ENCODE measurements around the gene NCAM2.

NCAM2 gene

DNA sequence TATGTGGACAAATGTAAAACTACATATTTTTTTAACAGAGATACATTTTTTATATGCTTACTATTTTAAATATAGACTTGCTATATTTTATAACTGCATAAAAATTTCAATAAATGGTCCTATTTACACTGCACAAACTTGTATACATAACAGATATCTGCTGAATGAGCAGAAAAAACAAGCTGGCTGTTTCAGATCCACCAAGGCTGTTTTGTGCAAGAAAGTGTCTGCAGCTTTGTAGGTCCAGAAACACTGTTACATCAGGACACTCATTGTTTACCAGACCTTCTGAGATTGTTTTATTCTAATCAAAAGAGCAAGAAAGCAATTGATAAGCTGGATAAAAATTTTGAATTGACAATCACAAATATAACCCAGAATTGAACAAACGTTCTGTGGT, 99.3 kb downstream of the NCAM2 start:
- Histone ChIP-seq H3K27me3 (ENCODE audit: low read depth) (no peaks in the 10 kb centered on the region), H3K36me3 (replicated peaks) (no peaks in the 10 kb centered on the region), H3K9me3 (no peaks in the 10 kb centered on the region), H3K4me3 (no peak overlapping the region), H3K4me1 (no peaks in the 10 kb centered on the region)
- no peak for DNase-seq (ENCODE audit: low spot score in 2 of 2)
- in situ Hi-C loops (cut with MboI; ENCODE audit: low sequenced_read_pairs) = no loop called here

DNA sequence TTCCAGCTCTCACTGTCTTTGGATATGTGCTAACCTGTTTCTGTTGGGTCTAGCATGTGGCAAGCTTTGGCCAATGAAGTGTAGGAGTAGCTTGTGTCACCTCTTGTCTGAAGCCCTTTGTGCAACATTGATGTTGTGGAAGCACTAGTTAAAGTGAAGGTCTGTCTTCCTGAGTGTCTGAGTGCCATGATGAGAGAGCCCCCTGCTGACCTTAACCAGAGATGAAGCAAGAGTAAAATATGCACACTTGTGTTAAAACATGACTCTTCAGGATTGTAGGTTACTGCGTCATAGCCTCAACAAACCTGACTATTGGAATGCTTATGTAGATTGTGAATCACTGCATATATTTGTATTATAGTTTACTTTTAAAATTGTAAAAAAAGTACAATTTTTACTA, 103.7 kb downstream of the NCAM2 start:
- Histone ChIP-seq H3K4me1 (no peaks in the 10 kb centered on the region), H3K27me3 (ENCODE audit: low read depth) (no peaks in the 10 kb centered on the region), H3K4me3 (no peak overlapping the region), H3K9me3 (no peaks in the 10 kb centered on the region), H3K36me3 (replicated peaks) (no peaks in the 10 kb centered on the region)
- peak; percentile 7 to 23 for DNase-seq (ENCODE audit: low spot score in 2 of 2)
- in situ Hi-C loops (cut with MboI; ENCODE audit: low sequenced_read_pairs) = no loop called here

DNA sequence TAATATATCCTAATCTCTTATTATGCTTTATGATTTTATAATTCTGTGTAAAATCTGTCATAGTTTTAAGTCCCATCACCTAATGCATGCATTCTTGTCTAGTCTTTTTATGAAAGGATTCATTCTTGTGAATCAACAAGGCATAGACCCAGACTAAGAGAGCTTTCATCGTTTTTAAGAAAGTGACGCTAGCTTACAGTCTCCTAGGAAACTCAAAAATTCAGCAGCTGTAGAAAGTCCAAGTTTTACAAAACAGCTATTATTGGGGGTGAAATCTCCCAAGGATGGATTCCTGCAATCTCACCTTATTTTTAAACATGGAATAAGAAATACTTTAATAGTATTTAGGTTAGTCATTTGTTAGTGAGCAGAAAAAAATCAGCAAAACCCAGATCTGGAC, 104.7 kb downstream of the NCAM2 start:
- Histone ChIP-seq H3K4me3 (no peak overlapping the region), H3K36me3 (replicated peaks) (no peaks in the 10 kb centered on the region), H3K27me3 (ENCODE audit: low read depth) (no peaks in the 10 kb centered on the region), H3K9me3 (no peaks in the 10 kb centered on the region), H3K4me1 (no peaks in the 10 kb centered on the region)
- in situ Hi-C loops (cut with MboI; ENCODE audit: low sequenced_read_pairs) = no loop called here
- no peak for DNase-seq (ENCODE audit: low spot score in 2 of 2)

DNA sequence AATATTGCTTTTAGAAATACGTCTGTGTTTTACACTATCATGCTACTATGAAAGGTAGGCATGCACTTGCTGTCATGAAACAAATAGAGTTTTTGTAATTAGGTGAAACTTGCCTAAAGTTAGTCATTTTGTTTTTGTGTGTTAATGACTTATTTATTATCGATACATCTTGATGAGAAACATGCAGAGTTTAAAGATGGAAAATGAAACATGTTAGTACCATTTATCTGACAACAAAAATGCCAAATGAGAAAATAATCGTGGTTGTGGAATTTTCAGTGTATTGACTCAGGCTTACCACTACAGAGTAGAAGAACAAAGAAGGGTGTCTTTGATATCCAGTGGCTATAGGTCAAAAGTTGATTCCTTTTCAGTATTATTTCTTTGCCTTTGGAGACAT, 105.5 kb downstream of the NCAM2 start:
- DNase-seq (ENCODE audit: low spot score in 2 of 2) = no peak
- Histone ChIP-seq H3K4me3 (no peak overlapping the region), H3K9me3 (no peaks in the 10 kb centered on the region), H3K36me3 (replicated peaks) (no peaks in the 10 kb centered on the region), H3K27me3 (ENCODE audit: low read depth) (no peaks in the 10 kb centered on the region), H3K4me1 (no peaks in the 10 kb centered on the region)
- in situ Hi-C loops (cut with MboI; ENCODE audit: low sequenced_read_pairs) = no loop called here

DNA sequence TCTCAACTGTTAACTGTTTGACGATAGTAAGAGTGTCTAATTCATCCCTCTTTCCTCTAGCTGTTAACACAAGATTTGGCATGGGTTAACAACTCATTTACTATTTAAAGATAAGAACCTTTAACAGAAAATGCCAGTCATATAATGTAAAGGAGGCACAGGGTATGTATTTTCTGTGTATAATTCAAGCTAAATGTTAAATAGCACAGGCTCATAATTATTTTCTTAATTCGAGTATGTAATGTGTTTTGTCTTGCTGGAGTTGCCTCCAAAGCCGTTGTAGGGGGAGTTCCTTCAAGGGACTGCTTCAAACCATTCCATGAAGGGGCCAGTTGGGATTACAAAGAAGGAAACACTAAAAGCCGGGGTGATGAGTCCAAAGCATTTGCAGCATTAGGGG, 111.5 kb downstream of the NCAM2 start:
- no peaks in the 10 kb centered on the region for H3K4me1 ChIP-seq
- in situ Hi-C loops (cut with MboI; ENCODE audit: low sequenced_read_pairs) = no loop called here

DNA sequence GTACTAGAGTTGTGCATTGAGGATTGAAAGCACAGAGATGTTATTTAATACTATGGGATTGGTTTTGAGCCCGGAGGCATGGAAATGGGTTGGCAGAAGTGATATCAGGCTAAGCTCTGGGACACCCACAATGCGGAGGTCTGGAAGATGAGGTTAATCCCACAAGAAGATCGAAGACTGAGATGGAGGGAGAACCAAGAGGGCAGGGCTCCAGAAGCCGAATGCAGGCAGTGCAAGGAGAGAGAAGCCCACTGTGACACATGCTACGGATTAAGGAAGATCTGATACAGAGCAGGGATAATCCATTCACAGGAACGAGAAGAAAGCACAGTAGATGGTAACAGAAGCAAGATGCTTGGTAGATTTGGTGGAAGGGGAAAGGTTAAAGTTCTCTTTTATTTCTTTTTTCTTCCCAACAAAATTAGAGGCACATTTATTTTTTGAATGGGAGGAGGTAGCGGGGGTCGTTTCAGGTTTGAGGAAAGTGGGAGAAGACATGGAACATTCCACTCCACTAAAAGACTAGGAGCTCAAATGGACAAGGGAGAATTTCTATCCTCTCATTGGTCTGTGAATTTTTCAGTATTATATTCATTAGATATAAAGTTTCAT, 113.2 kb downstream of the NCAM2 start:
- no peak for DNase-seq (ENCODE audit: low spot score in 2 of 2)
- in situ Hi-C loops (cut with MboI; ENCODE audit: low sequenced_read_pairs) = no loop called here
- H3K4me3 ChIP-seq = no peak overlapping the region
- no peaks in the 10 kb centered on the region for H3K27me3 ChIP-seq (ENCODE audit: low read depth)
- H3K36me3 ChIP-seq (replicated peaks) = no peaks in the 10 kb centered on the region
- no peaks in the 10 kb centered on the region for H3K4me1 ChIP-seq
- H3K9me3 ChIP-seq = no peaks in the 10 kb centered on the region

More for the DNA sequence above, 111.5 kb downstream of the NCAM2 start:
- no peaks in the 10 kb centered on the region for H3K36me3 ChIP-seq (replicated peaks)
- H3K4me3 ChIP-seq = no peak overlapping the region
- no peak for DNase-seq (ENCODE audit: low spot score in 2 of 2)
- H3K9me3 ChIP-seq = no peaks in the 10 kb centered on the region
- no peaks in the 10 kb centered on the region for H3K27me3 ChIP-seq (ENCODE audit: low read depth)

DNA sequence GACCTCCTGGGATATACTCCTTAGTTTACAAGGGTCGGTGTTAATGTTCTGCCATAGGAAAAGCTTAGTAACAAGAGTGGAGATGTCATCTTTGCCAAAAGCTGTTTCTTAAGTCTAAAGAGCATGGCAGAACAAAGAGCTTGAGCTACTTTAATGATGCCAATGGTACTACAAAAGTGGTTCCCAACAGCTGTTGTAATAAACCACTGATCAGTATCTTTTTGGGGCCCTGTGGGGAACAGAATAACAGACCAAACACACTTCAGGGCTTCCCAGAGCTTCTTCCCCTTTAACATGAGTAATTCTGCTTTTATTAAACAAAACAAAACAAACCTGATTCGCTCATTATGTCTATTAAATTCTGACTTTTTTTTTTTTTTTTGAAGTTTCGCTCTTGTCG, 116.3 kb downstream of the NCAM2 start:
- H3K4me1 ChIP-seq = no peaks in the 10 kb centered on the region
- no peaks in the 10 kb centered on the region for H3K27me3 ChIP-seq (ENCODE audit: low read depth)
- in situ Hi-C loops (cut with MboI; ENCODE audit: low sequenced_read_pairs) = no loop called here
- no peaks in the 10 kb centered on the region for H3K9me3 ChIP-seq
- H3K4me3 ChIP-seq = no peak overlapping the region
- H3K36me3 ChIP-seq (replicated peaks) = no peaks in the 10 kb centered on the region
- no peak for DNase-seq (ENCODE audit: low spot score in 2 of 2)

DNA sequence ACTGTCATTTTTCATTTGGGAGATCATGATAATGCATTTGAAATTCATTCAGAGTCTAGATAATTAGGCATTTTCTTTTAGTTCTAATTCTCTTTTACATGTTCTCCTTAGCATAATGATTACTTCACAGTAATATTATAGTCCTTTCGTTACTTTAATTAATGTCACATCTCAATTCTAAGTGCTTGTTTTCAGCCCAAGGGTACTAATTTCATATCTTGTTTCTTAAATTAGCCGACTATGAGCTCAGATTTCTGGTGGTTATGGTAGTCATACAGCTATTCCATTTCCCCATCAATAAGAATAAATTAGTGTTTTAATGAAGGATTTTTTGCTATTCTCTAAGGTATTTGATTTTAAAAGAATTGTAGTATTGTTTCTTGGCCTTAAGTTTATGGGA, 120.9 kb downstream of the NCAM2 start:
- no peaks in the 10 kb centered on the region for H3K9me3 ChIP-seq
- H3K4me3 ChIP-seq = no peak overlapping the region
- DNase-seq (ENCODE audit: low spot score in 2 of 2) = no peak
- H3K36me3 ChIP-seq (replicated peaks) = no peaks in the 10 kb centered on the region
- in situ Hi-C loops (cut with MboI; ENCODE audit: low sequenced_read_pairs) = no loop called here
- no peaks in the 10 kb centered on the region for H3K4me1 ChIP-seq
- no peaks in the 10 kb centered on the region for H3K27me3 ChIP-seq (ENCODE audit: low read depth)

DNA sequence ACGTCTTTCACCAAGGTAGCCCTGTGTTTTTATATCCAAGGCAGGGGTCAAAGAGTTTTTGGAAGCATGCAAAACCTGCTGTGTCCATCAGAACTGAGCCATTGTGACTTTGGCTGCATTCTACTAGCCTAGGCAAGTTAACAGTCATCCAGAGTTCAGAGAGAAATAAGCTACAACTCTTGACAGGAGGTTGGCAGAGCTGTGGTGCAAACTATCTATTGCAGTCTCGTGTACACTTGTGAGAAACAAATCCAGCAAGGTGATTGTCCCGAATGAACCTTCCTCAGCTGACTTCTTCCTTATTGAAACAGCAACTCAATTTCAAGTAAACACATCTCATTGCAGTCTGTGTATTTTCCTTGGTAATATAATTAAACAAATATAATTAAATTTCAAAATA, 124.5 kb downstream of the NCAM2 start:
- H3K4me3 ChIP-seq = no peak overlapping the region

DNA sequence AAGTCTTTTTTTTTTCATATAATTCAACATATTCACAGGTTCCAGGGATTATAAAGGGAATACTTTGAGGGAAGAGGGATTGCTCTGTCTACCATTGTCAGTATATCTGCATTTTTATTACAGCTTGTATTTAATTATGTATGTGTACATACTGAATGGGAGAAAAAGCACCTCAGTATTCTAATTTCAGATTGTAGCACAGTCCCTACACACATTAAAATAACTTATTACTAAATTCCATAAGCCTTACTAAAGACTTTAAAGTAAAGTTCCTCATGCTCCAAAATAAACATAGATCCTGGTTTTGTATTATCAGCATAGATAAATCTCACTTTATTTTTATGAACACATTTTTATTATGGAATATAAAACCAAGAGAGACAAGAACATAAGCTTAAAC, 134.2 kb downstream of the NCAM2 start:
- no peak for DNase-seq (ENCODE audit: low spot score in 2 of 2)
- Histone ChIP-seq H3K4me1 (no peaks in the 10 kb centered on the region), H3K27me3 (ENCODE audit: low read depth) (no peaks in the 10 kb centered on the region), H3K4me3 (no peak overlapping the region), H3K36me3 (replicated peaks) (no peaks in the 10 kb centered on the region), H3K9me3 (no peaks in the 10 kb centered on the region)
- in situ Hi-C loops (cut with MboI; ENCODE audit: low sequenced_read_pairs) = no loop called here

More for the DNA sequence above, 124.5 kb downstream of the NCAM2 start:
- no peak for DNase-seq (ENCODE audit: low spot score in 2 of 2)
- no peaks in the 10 kb centered on the region for H3K4me1 ChIP-seq
- in situ Hi-C loops (cut with MboI; ENCODE audit: low sequenced_read_pairs) = no loop called here
- no peaks in the 10 kb centered on the region for H3K27me3 ChIP-seq (ENCODE audit: low read depth)
- no peaks in the 10 kb centered on the region for H3K36me3 ChIP-seq (replicated peaks)
- H3K9me3 ChIP-seq = no peaks in the 10 kb centered on the region

DNA sequence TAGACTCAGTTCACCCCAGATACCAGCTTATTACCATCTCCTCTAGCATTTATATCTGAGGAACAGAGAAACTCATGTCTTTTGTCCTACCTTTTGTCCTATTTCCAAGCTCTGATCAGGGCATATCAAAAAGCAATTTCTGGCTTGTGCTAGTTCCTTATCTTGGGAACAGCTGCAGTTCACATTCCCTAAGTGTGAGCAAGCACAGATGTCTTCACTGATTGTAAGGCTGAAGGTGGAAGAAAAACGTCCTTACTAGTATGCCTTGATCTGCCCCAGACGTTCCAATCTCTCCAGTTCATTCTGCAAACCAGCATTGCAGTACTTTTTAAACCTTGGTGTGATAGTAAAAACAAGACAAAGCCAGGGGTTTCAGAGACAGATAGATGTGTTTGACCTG, 139.8 kb downstream of the NCAM2 start:
- Histone ChIP-seq H3K4me1 (no peaks in the 10 kb centered on the region), H3K36me3 (replicated peaks) (no peaks in the 10 kb centered on the region), H3K27me3 (ENCODE audit: low read depth) (no peaks in the 10 kb centered on the region), H3K9me3 (no peaks in the 10 kb centered on the region), H3K4me3 (no peak overlapping the region)
- in situ Hi-C loops (cut with MboI; ENCODE audit: low sequenced_read_pairs) = no loop called here
- DNase-seq (ENCODE audit: low spot score in 2 of 2) = no peak

DNA sequence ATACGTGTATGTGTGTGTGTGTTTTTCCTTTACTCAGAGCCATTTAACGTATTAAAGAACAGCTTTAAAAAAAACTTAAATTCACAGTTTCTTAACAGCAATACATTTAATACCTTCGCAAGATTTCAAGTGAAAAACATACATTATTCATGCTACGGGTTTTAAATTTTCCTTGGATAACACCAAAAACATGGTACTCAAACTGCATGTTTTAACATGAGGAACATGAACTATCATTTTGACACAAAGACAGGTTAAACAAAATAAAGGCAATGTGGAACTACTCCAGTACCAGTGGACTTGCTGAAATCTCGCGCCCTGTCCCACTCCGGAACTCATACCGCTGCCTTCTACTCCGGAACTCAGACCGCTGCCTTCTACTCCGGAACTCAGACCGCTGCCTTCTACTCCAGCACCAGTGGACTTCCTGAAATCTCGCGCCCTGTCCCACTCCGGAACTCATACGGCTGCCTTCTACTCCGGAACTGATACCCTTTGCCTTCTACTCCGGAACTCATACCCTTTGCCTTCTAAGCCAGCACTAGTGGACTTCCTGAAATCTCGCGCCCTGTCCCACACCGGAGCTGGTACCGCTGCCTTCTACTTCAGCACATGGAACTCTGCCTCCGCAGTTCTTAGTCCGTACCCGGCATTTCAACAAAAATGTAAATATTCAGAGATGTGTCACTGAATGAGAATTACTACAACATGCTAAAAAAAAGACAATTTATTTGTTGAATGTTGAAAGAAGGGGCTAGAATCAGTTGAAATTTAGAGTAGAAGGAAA, 148.6 kb downstream of the NCAM2 start:
- H3K4me1 ChIP-seq = no peaks in the 10 kb centered on the region
- no peak for DNase-seq (ENCODE audit: low spot score in 2 of 2)
- in situ Hi-C loops (cut with MboI; ENCODE audit: low sequenced_read_pairs) = no loop called here
- no peak overlapping the region for H3K4me3 ChIP-seq
- H3K27me3 ChIP-seq (ENCODE audit: low read depth) = no peaks in the 10 kb centered on the region
- H3K9me3 ChIP-seq = no peaks in the 10 kb centered on the region; the same call in 1 of the 2 replicates
- H3K36me3 ChIP-seq (replicated peaks) = no peaks in the 10 kb centered on the region

DNA sequence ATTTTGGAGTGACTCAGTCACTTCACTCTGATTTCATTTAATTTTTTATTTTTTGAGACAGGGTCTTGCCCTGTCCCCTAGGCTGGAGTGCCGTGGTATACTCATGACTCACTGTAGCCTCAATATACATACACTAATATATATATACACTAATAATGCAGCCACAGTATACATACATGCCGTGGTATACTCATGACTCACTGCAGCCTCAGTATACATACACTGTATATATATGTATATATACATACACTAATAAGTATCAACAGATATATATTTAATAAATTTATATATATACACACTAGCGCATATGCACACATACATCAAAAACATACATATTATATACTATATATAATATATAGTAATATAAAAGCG, 149.2 kb downstream of the NCAM2 start:
- Histone ChIP-seq H3K4me1 (no peaks in the 10 kb centered on the region), H3K9me3 (no peaks in the 10 kb centered on the region; the same call in 1 of the 2 replicates), H3K4me3 (no peak overlapping the region), H3K36me3 (replicated peaks) (no peaks in the 10 kb centered on the region), H3K27me3 (ENCODE audit: low read depth) (no peaks in the 10 kb centered on the region)
- in situ Hi-C loops (cut with MboI; ENCODE audit: low sequenced_read_pairs) = no loop called here
- no peak for DNase-seq (ENCODE audit: low spot score in 2 of 2)

DNA sequence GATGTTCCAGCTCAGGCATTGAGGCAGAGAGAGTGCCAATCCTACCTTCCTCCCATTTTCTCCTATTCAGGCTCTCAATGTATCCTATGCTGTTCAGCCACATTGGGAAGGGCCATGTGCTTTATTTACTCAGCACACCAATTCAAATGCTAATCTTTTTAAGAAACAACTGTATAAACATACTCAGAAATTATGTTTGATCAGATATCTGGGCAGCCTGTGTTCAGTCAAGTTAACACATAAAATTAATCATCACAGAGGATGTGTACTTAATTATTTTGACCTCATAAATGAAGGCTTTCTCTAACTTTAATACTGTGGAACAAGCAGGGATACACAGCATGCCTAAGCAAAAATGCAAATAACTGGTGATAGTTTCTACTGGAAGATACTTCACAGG, 149.8 kb downstream of the NCAM2 start:
- no peaks in the 10 kb centered on the region for H3K27me3 ChIP-seq (ENCODE audit: low read depth)
- H3K9me3 ChIP-seq = no peaks in the 10 kb centered on the region; the same call in 1 of the 2 replicates
- no peaks in the 10 kb centered on the region for H3K4me1 ChIP-seq
- no peak for DNase-seq (ENCODE audit: low spot score in 2 of 2)
- no peak overlapping the region for H3K4me3 ChIP-seq
- no peaks in the 10 kb centered on the region for H3K36me3 ChIP-seq (replicated peaks)
- in situ Hi-C loops (cut with MboI; ENCODE audit: low sequenced_read_pairs) = no loop called here

Measured in HAP-1 (cell line).